Measurements from ENCODE around the gene ZNF593OS.
A peak's percentile ranks its signal among the peaks of the same experiment; 100 is the strongest.

ZNF593OS gene

DNA sequence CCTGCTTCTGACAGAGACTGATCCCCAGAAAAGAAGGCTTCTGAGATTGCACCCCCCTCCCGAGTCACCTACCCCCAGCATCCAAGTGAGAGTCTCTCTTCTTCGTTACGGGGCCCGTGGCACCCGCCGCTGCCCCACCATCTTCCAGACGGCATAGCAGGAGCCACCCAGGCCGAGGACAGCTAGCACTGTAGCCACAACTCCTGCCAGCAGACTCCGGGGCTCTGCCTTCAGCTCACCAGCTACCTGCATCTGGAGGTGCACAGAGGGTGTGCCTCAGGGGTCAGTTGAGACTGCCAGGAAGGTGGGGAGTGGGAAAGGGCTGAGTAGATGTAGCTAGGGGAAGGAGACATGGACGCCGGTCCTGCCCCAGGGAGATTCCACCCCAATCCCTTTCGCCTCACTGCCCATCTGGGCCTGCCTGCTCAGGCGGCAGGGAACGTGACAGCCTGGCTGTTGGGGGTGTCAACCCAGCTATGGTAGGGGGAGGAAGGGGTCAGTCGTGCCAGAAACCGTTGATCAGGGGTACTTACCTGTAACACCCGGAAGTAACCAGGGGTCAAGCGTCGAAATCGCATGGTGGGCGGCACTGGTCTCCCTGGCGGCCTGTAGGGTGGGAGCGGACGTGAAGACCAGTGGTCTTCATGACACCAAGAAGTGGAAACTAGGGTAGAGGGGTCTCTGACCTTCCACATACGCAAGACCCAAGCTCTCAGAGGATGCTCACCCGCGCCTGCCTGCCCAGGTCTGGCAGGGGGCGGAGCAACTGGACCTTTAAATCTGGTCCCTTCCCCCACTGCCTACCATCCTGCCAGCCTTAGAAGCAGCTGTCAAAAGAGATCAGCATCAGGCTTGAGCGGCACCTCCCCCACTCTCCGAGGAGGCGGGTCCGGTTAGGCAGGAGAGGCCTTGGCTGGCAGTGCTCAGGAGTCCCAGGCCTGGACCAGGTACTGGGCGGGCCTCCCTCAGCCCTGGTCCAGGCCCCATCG is at the start of gene ZNF593OS:
Gene ZNF593OS, minus strand, starts transcription at position 749 of the 989 bp plus-strand sequence. Its CDS starts 171 bp downstream, at position 578.
- DNase-seq: no peak

DNA sequence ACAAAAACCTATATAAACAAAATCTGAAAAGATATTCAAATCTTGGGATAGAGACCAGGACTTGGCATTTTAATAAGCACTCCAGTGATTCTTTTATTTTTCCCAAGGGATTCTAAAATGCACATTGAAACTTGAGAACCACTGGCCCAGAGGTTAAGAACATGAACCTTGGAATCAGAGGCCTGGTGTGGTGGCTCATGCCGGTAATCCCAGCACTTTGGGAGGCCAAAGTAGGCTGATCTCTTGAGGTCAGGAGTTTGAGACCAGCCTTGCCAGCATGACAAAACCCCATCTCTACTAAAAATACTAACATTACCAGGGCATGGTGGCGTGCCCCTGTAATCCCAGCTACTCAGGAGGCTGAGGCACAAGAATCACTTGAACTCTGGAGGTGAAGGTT is 49.5 kb upstream of the ZNF593OS start:
- no peak for DNase-seq

DNA sequence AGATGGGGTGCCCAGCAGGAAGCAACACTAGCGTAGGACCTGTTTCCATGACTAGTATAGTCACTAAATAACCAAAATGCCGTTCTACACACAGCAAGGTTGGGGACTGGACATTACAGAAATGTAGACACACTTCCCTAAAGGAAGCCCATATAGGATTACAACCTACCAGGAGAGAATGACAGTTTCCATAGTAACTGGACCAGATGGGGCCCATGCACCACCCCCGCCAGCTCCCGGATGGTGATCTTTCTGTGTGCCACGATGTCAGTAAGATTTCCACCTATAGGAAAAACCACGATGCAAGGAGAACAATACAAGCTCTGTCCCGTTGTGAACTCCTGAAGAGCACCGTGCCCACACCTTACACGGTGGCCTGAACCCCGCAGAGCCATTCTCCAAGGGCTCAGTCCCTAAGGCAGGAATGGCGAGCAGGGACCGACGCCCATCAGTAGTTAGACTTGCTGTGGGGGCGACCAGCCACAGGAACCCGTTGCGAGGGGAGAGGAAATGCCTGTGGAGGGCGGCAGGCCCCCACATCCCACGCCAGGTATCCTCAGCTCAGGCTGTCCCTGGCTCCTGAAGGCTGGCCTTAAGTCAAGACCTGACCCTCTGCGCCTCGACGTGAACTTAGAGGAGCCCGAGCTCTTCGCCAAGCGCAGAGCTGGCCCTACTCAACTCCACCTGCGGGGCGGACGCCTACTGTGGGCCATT is 48.7 kb upstream of the ZNF593OS start:
- no peak for DNase-seq

DNA sequence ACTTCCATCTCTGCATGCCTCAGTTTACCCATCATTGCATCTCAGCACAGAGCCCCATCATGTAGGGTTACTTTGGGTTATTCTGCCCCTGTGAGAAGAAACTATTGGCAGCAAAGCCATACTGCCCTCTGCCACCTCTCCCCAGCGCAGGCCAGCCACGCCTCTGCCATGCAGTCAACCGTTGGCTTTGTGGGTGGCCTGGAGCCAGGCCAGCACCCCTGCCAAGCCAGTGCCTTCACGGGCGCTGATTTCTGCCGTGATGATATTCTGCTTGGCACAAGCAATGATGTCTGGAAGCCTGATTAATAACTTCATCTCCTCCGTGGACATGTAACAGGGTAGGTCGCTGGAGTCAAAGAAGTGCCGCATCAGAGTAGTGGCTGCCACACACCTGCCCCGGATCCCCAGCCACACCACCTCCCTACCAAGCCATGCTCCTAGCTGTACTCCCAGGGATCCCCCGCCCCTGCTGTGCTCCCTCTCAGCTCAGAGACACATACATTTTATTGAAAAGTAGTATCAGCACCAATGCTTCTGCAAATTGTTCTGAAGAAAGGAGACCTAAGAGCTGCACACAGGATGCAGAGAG is 47.4 kb upstream of the ZNF593OS start:
- no peak for DNase-seq

DNA sequence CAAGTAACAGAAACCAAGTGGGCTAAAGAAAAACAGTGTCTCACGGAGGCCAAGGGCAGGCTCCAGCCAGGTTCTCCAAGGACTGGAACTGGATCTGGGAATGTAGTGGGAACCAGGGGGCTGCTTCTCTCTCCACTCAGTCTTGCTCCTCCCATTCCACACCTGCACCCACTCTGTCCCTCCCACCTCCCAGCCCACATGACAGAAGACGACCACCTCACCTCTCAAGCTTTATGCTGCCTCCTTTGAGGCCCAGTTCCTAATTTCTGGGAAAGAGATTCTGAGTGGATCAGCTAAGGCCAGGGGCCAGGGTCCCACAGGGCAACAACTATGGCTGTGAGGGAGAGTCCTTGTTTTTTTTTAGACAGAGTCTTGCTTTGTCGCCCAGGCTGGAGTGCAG is 43.6 kb upstream of the ZNF593OS start:
- DNase-seq: no peak

DNA sequence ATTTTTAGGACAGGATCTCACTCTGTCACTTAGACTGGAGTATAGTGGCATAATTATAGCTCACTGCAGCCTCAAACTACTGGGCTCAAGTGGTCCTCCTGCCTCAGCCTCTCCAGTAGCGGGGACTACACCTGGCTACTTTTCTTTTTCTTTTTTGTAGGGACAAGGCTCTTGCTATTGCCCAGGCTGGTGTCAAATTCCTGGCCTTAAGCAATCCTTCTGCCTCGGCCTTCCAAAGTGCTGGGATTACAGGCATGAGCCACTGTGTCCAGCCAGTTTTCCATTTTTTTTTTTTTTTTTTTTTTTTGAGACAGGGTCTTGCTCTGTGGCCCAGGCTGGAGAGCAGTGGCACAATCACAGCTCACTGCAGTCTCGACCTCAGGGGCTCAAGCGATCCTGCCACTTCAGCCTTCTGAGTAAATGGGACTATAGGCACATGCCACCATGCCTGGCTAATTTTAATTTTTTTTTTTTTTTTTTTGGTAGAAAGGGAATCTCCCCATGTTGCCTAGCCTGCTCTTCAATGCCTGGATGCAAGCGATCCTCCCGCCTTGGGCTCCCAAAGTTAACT is 41.8 kb upstream of the ZNF593OS start:
- no peak for DNase-seq

DNA sequence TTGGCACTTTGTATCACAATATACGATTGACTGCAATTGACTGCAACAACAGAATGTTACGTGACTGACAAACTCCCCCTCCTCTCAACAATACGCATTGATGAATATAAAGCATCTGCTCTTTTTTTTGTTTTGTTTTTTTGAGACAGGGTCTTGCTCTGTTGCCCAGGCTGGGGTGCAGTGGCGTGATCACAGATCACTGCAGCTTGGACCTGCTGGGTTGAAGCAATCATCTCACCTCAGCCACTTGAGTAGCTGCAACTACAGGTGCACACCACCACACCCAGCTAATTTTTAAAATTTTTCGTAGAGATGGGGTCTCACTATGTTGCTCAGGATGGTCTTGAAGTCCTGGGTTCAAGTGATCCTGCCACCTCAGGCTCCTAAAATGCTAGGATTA is 41.1 kb upstream of the ZNF593OS start:
- DNase-seq: no peak

DNA sequence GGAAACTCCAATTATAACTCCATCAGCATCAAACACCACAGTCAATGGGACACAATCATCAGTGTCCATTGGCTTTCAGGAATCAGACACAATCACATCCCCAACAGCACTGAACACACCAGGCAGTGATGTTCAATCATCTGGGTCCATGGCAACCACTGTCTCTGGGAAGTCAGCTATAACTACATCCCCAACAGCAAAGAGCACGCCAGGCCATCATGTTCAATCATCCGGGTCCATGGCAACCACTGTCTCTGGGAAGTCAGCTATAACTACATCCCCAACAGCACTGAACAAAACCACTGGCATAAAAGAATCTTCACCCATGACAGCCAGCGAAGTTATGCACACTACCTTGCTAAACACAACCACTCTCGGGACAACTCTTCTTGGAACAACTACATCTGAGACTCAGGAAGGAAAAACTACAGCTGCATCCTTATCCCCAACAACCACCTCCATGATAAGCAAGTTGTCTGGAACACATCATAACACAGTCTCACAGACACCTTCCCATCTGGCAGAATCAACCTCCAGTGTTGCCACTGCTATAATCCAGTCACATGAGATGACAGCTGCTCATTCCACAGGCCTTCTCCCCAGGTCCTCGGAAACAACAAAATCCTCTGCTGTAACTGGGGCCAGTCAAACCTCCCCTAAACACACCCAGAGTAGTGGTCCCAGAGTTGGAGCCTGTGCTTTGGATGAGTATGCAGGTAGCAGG is 38.7 kb upstream of the ZNF593OS start:
- DNase-seq: no peak

DNA sequence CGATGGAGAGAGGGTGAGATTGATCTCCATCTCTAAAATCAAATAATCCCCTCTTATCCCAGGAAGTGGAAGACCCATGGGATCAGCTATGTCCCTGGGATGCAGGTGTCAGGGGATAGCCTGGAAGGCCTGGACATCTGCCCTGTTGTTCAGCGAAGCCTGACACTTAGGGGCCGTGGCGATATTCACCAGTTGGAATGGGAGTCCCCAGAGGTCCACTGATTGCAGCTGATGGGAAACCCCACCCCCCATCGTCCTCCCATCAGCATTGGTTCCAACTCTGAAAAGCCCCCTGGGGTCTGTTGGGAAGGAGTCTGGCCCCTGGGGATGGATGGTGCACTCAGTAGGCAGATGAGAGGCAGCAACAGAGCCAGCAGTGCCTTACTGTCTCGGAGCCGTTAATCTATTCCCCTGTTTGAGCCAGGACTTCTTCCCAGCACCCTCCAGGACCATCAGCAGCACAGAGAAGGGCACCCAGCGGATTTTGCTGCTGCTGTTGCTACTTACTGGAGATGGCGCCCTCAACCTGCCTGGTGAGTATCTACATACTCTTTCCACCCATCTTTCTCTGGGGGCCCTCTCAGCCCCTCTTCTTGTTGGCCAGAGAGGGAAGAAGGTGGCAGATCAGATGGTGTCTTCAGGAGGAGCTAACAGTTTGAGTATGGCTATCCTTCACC is 32.1 kb upstream of the ZNF593OS start:
- DNase-seq: no peak

DNA sequence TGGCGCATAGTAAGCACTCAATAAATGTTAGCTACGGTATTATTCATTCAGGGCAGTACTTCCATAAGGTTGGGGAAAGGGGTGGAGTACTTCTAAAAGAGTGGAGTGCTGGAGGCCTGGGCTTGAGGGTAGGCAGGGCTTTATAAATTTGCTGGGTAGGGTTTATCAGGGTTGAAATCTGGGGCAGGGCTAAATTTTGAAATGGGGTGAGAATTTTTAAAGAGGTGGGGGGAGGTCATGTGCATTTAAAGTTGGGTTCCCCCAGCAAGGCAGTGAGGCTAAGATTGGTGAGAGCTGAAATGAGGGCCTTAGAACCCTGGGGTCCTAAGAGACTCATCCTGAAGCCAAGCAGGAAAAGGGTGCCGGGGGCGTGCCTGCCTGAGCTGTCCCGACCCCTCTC is 28.8 kb upstream of the ZNF593OS start:
- no peak for DNase-seq

DNA sequence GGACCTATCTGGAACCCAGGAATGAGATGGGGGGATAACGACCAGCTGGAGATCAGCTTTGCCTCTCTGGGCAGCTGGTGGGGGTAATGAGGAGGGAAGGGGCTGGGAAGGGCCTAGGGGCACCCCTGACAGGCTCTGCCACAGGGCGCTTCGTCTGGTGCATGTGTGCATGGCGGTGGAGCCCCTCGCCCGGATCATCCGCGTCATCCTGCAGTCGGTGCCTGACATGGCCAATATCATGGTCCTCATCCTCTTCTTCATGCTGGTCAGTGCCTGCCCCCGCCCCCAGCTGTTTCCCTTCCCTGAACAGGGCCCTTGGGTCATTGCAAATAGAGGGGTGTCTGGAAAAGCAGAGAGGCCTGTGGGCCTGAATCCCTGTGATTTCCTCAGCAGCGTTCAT is 26.2 kb upstream of the ZNF593OS start:
- DNase-seq: no peak

DNA sequence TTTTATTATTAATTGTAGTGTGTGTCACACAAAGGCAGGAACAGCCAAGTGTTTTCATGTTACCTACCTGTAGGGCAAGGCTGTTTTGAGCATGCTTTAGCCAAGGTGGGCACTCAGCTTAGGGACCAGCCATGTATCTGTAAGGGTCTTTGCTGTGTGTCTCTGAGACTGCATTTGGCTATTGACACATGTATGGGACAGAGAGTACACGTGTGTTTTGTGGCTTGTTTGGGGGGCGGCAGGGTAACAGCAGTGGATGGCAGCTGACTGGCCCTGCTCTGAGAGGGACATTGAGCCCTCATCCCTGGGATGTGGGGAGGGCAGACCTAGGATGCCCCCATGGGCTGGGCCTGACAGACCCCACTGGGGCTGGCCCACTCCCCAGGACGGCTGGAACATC is 25.7 kb upstream of the ZNF593OS start:
- DNase-seq: no peak

DNA sequence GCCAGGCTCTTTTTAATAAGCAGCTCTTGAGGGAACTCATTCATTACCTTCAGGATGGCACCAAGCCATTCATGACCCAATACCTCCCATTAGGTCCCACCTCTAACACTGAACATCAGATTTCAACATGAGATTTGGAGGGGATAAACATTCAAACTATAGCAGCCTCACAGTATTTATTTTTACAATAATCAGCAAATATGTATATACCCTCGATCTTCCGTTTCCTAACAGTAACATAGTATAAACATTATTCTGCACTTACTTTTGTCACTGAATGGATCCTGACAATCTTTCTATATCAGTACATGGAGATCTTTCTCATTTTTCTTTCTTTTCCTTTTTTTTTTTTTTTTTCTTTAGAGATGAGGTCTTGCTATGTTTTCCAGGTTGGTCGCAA is 24.2 kb upstream of the ZNF593OS start:
- DNase-seq: no peak

DNA sequence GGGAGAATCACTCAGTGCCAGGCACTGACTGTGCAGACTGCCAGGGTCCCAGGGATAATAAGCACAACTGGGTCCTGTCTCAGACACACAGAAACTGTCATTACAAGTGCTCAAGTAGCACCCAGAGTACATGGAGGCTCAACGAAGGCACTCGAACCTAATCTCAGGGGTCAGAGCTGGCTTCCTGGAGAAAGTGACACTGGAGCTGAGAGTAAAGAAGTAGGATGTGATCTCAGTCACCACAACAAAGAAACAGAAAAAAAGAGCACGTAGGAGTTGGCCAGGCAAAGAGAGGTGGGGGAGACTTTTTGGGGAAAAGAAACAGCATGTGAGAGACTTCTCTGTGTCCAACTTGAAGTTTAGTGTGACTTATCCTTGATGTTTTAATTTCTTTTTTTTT is 20.1 kb upstream of the ZNF593OS start:
- DNase-seq: no peak

DNA sequence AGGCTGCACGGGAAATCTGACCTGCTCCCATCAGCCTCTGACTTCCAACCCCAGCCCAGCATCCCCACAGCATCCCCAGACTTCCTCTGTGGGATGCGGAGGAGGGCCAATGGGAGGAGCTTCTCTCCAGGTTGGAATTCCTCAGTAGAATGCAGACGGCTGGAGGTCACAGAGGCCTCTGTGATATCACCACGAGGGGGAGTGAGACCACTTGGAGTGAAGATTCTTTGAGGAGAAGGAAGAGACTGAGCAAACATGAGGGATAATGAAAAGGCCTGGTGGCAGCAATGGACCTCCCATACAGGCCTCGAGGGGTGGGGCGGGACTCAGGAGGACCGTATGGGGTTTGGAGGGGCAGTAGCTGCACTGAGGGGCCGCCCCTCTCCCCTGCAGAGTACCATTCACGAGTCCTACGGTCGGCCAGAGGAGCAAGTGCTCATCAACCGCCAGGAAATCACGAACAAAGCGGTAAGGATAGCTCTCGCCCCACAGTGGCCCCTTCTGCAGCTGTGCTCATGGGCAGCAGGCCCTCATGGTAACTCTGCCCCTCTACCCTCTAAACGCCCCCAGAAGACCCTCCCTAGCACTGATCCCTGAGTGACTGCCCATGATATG is 18.8 kb upstream of the ZNF593OS start, which contains the start of gene CATSPER4:
Gene CATSPER4, plus strand, starts transcription at position 230 of the 615 bp plus-strand sequence. Its CDS starts 26 bp downstream, at position 256.
- peak in 1 of 2 experiments; percentile 22 for DNase-seq

DNA sequence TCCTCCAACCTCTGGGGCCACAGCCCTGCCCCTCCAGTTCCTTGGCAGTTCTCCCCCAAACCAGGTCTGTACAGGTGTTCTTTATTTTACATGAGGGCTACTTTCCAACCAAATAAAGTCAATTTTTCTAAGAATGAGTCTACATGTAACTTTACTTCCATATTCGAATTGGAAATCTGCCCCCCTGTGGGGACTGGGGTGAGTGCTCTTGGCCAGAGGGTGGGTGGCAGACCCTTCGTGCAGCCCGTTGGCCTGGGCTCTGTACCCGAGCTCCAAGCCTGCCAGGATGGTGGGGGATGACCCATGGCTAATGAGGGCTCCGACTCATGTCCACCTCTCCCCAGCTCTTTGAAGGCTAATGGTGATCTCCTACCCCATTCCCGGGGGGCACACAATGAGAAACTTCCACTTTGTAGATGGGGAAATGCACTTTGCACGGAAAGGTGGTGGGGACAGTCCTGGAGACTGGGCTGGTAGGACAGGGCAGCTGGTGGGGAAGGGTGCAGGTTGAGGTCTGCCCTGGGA is 18.2 kb upstream of the ZNF593OS start:
- DNase-seq: no peak

DNA sequence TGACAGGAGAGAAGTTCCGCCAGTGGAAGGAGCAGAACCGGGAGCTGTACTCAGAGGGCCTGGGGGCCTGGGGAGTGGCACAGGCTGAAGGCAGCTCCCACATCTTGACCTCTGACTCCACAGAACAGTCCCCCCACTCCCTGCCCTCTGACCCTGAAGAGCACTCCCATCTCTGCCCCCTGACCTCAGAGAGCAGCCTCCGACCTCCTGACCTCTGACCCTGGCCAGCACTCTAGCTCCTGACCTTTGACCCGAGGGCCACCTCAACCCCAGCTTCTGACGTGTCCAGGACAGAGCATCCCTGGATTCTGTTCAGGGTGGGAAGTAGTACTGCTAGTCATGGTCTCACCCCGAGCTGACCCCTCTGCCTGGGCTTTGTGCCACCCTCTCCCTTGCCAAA is 17.7 kb upstream of the ZNF593OS start:
- no peak for DNase-seq

DNA sequence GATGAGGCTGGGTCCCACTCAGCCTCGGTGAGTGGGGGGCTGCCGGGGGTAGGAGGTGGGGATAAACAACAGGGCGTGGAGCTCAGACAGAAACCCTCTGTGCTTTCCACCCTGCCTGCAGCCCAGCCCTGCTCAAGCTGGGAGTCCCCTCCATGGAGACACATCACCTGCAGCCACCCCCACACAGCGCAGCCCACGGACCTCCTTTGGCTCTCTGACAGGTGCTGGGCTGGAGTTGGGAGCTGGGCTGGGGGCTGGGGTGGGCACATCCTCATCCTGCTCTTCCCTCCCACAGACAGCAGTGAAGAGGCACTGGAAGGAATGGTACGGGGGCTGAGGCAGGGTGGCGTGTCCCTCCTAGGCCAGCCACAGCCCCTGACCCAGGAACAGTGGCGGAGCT is 16.8 kb upstream of the ZNF593OS start:
- DNase-seq: no peak

DNA sequence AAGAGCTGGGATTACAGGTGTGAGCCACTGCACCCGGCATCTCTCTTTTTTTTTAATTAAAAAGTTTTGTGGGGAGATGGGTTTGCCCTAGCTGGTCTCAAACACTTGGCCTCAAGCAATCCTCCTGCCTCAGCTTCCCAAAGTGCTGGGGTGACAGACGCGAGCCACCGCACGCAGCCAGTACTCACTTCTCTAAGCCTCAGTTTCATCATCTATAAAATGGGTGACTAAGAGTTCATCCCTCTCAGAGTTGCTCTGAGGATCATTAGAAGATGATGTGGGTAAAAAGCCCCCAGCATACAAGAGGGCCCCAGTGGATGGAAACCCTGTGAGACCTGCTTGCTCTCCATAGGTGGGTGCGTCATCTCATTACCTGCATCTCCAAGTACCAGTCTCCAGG is 16.2 kb upstream of the ZNF593OS start:
- no peak for DNase-seq

DNA sequence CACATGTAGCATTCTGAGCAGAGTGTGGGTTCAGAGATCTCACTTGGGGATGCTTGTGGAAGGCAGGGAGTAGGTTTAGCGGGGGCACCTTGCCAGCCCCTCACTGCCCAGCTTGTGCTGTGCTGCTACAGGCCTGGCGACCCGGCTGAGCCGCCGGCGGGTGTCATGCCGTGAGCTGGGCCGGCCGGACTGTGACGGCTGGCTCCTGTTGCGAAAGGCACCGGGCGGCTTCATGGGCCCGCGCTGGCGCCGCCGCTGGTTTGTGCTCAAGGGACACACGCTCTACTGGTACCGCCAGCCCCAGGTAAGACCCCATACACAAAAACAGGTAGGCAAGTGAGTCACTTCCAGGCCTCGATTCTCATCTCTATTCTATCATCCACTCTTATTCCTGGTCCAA is 13.3 kb upstream of the ZNF593OS start:
- no peak for DNase-seq

DNA sequence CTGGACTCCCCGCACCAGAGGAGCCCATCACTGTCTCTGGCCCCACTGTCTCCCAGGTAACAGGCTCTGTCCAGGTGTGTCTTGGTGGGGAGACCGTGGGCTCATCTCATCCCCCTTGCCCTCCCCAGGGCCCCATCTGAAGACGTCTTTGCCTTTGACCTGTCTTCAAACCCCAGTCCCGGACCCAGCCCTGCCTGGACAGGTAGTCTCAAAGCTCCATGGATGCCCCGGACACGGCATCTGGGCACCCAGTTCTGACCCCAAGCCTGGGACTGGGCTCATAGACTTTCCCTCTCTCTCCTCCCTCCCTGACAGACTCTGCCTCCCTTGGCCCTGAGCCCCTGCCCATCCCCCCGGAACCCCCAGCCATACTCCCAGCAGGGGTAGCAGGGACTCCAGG is 12.5 kb upstream of the ZNF593OS start:
- no peak for DNase-seq
